IPS-20b (cell line): ENCODE data around the gene SEMA4B.
A peak's percentile ranks its signal among the peaks of the same experiment; 100 is the strongest.

Experiments used
- H3K27ac ChIP-seq: one replicate; pipeline ENCODE4 v1.5.1; 2013; ENCODE audit warnings: low read length
- H3K27me3 ChIP-seq: 2 replicates; pipeline ENCODE4 v1.6.1; 2013; ENCODE audit warnings: mild to moderate bottlenecking, low read length, inconsistent platforms; ENCODE audit not compliant: insufficient read depth
- H3K36me3 ChIP-seq: 2 replicates; pipeline ENCODE4 v1.6.1; 2013; ENCODE audit warnings: low read depth, mild to moderate bottlenecking, inconsistent platforms, low read length, moderate library complexity; ENCODE audit not compliant: insufficient read depth
- H3K4me1 ChIP-seq: 2 replicates; pipeline ENCODE4 v1.6.1; 2013; ENCODE audit warnings: mild to moderate bottlenecking, control low read depth, inconsistent platforms, low read length, moderate library complexity; ENCODE audit not compliant: insufficient read depth
- H3K4me3 ChIP-seq: 2 replicates; pipeline ENCODE4 v1.5.1; 2013; ENCODE audit warnings: mild to moderate bottlenecking, low read length, inconsistent platforms
- H3K9ac ChIP-seq: 2 replicates; pipeline ENCODE4 v1.6.1; 2013; ENCODE audit warnings: low read depth, mild to moderate bottlenecking, inconsistent platforms, low read length, moderate library complexity
- H3K9me3 ChIP-seq: 2 replicates; pipeline ENCODE4 v1.6.1; 2013; ENCODE audit warnings: mild to moderate bottlenecking, low read depth, low read length, inconsistent platforms; ENCODE audit not compliant: insufficient read depth

SEMA4B gene

GRCh38 chr15:90192961-90193786, 8.0 kb upstream of the SEMA4B start:
- Histone ChIP-seq H3K9me3 (no peaks in the 10 kb centered on the region), H3K27ac (no peak overlapping the region), H3K4me1 (no peaks in the 10 kb centered on the region)

GRCh38 chr15:90194655-90195054, 6.5 kb upstream of the SEMA4B start:
- Histone ChIP-seq H3K9ac (no peak overlapping the region), H3K27me3 (no peaks in the 10 kb centered on the region), H3K36me3 (no peaks in the 10 kb centered on the region), H3K4me1 (no peaks in the 10 kb centered on the region), H3K4me3 (no peak overlapping the region), H3K9me3 (no peaks in the 10 kb centered on the region), H3K27ac (no peak overlapping the region)

More at GRCh38 chr15:90192961-90193786, 8.0 kb upstream of the SEMA4B start:
- Histone ChIP-seq H3K27me3 (no peaks in the 10 kb centered on the region), H3K9ac (no peak overlapping the region), H3K36me3 (no peaks in the 10 kb centered on the region), H3K4me3 (no peak overlapping the region)

GRCh38 chr15:90200534-90201129, 498 bp upstream of the SEMA4B start:
- H3K27me3 ChIP-seq: peaks cover 10% of the 10 kb centered on the region
- peak overlapping the region; percentile 93 for H3K4me3 ChIP-seq
- H3K36me3 ChIP-seq: no peaks in the 10 kb centered on the region
- H3K9me3 ChIP-seq: no peaks in the 10 kb centered on the region
- H3K4me1 ChIP-seq: peaks cover 11% of the 10 kb centered on the region
- peak overlapping the region; percentile 87; the same call in 1 of the 2 replicates for H3K9ac ChIP-seq
- peak overlapping the region; percentile 65 for H3K27ac ChIP-seq

GRCh38 chr15:90201944-90202375, 830 bp downstream of the SEMA4B start:
- H3K4me3 ChIP-seq: peak overlapping the region; percentile 93
- no peaks in the 10 kb centered on the region for H3K9me3 ChIP-seq
- H3K27me3 ChIP-seq: peaks cover 10% of the 10 kb centered on the region
- H3K9ac ChIP-seq: peak overlapping the region; percentile 87; the same call in 1 of the 2 replicates
- no peak overlapping the region for H3K27ac ChIP-seq
- H3K36me3 ChIP-seq: peaks cover 5% of the 10 kb centered on the region; the same call in 1 of the 2 replicates
- H3K4me1 ChIP-seq: peaks cover 11% of the 10 kb centered on the region

GRCh38 chr15:90202929-90203328, 1.8 kb downstream of the SEMA4B start:
- H3K4me1 ChIP-seq: peaks cover 11% of the 10 kb centered on the region
- peaks cover 5% of the 10 kb centered on the region; the same call in 1 of the 2 replicates for H3K36me3 ChIP-seq
- no peak overlapping the region for H3K27ac ChIP-seq
- peaks cover 10% of the 10 kb centered on the region for H3K27me3 ChIP-seq
- H3K9ac ChIP-seq: peak overlapping the region; percentile 87; the same call in 1 of the 2 replicates
- peak overlapping the region; percentile 93; the same call in 1 of the 2 replicates for H3K4me3 ChIP-seq
- no peaks in the 10 kb centered on the region for H3K9me3 ChIP-seq

- no peak overlapping the region for H3K4me3 ChIP-seq
- peaks cover 11% of the 10 kb centered on the region for H3K4me1 ChIP-seq
- peaks cover 10% of the 10 kb centered on the region for H3K27me3 ChIP-seq
- no peak overlapping the region for H3K27ac ChIP-seq
- no peak overlapping the region for H3K9ac ChIP-seq
- no peaks in the 10 kb centered on the region for H3K9me3 ChIP-seq
- peaks cover 5% of the 10 kb centered on the region; the same call in 1 of the 2 replicates for H3K36me3 ChIP-seq
These were observed 2.3 kb downstream of the SEMA4B start for GRCh38 chr15:90203473-90203872.

- Histone ChIP-seq H3K4me3 (no peak overlapping the region), H3K27ac (no peak overlapping the region), H3K27me3 (peaks cover 10% of the 10 kb centered on the region), H3K9me3 (no peaks in the 10 kb centered on the region), H3K9ac (no peak overlapping the region), H3K36me3 (peaks cover 5% of the 10 kb centered on the region; the same call in 1 of the 2 replicates), H3K4me1 (peaks cover 11% of the 10 kb centered on the region)
These were observed 2.8 kb downstream of the SEMA4B start for GRCh38 chr15:90203922-90204321.

GRCh38 chr15:90205050-90205848, 4.1 kb downstream of the SEMA4B start:
- Histone ChIP-seq H3K27ac (no peak overlapping the region), H3K36me3 (peaks cover 5% of the 10 kb centered on the region; the same call in 1 of the 2 replicates), H3K9ac (no peak overlapping the region), H3K4me3 (no peak overlapping the region), H3K9me3 (no peaks in the 10 kb centered on the region), H3K27me3 (peaks cover 10% of the 10 kb centered on the region), H3K4me1 (peaks cover 11% of the 10 kb centered on the region)

GRCh38 chr15:90205886-90206285, 4.8 kb downstream of the SEMA4B start:
- Histone ChIP-seq H3K4me1 (peaks cover 6% of the 10 kb centered on the region), H3K9me3 (no peaks in the 10 kb centered on the region), H3K27ac (no peak overlapping the region), H3K9ac (no peak overlapping the region), H3K27me3 (peaks cover 10% of the 10 kb centered on the region), H3K36me3 (peaks cover 5% of the 10 kb centered on the region; the same call in 1 of the 2 replicates), H3K4me3 (no peak overlapping the region)

GRCh38 chr15:90207252-90207651, 6.1 kb downstream of the SEMA4B start:
- peaks cover 9% of the 10 kb centered on the region for H3K27me3 ChIP-seq
- H3K27ac ChIP-seq: no peak overlapping the region
- no peak overlapping the region for H3K4me3 ChIP-seq
- H3K9ac ChIP-seq: no peak overlapping the region
- peaks cover 5% of the 10 kb centered on the region; the same call in 1 of the 2 replicates for H3K36me3 ChIP-seq
- H3K4me1 ChIP-seq: peaks cover 6% of the 10 kb centered on the region
- no peaks in the 10 kb centered on the region for H3K9me3 ChIP-seq

- H3K4me1 ChIP-seq: no peaks in the 10 kb centered on the region
These were observed 7.2 kb downstream of the SEMA4B start for GRCh38 chr15:90208356-90208755.

More at GRCh38 chr15:90208356-90208755, 7.2 kb downstream of the SEMA4B start:
- Histone ChIP-seq H3K9ac (no peak overlapping the region), H3K9me3 (no peaks in the 10 kb centered on the region), H3K27ac (no peak overlapping the region), H3K27me3 (no peaks in the 10 kb centered on the region), H3K36me3 (peaks cover 10% of the 10 kb centered on the region; the same call in 1 of the 2 replicates), H3K4me3 (no peak overlapping the region)
